ENCODE data around the gene ZWILCH. TPM values are rescaled to one million over a fixed set of nuclear protein-coding genes. Genes with fewer than 3 reads are reported as not detected.

The ZWILCH gene
- total and polyA plus RNA-seq, 2 experiments from 2014 or later, result 9.8 to 17.8 TPM

GRCh38 chr15:66595332-66595731 is 90.2 kb downstream of the ZWILCH start:
- Histone ChIP-seq H3K9me3 (ENCODE audit: low read depth) (no peaks in the 10 kb centered on the region), H2AFZ (no peak overlapping the region), H3K4me3 (no peak overlapping the region), H3K79me2 (no peaks in the 10 kb centered on the region), H3K4me2 (no peak overlapping the region), H3K36me3 (replicated peaks; ENCODE audit: insufficient read depth, low read depth) (no peaks in the 10 kb centered on the region), H3K27ac (no peak overlapping the region), H3K9me2 (replicated peaks; ENCODE audit: insufficient read depth) (no peaks in the 10 kb centered on the region), H4K20me1 (ENCODE audit: insufficient read depth, poor library complexity, severe bottlenecking) (no peaks in the 10 kb centered on the region), H3K4me1 (ENCODE audit: insufficient read depth) (no peaks in the 10 kb centered on the region), H3K27me3 (no peaks in the 10 kb centered on the region)
- no peak for DNase-seq (ENCODE audit: low spot score)
- TF ChIP-seq EZH2 (IDR thresholded peaks at IDR 0.05; ENCODE audit: borderline replicate concordance) (no peak), EZH2phosphoT487 (IDR thresholded peaks at IDR 0.05; ENCODE audit: low read depth, severe bottlenecking, unreplicated experiment) (no peak), CTCF (IDR thresholded peaks at IDR 0.05; ENCODE audit: poor library complexity) (no peak)

DNA sequence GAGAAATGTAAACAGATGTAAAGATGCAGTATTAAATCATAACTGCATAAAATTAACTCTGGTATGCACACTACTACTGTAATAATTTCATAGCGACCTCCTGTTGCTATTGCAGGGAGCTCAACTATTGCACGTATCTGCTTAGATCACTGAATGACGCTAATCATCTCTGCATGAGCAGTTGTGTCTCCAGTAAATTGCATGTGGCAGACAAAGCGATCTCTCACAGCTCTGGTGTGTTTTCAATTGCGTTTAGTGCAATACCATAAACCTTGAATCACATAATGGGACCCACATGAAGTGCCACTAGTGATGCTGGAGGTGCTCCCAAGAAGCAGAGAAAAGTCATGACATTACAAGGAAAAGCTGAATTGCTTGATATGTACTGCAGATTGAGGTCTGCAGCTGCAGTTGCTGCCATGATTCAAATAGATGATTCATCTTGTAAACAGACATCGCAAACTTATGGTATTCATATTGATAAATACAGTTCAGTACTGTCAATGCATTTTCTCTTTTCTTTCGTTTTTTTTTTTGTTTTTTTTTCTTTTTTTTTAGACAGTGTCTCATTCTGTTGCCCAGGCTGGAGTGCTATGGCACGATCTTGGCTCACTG is 90.9 kb downstream of the ZWILCH start:
- no peak overlapping the region for H3K27ac ChIP-seq
- WGBS (ENCODE audit: low lambda C conversion rate, missing lambda C conversion rate), result 81% methylated on average over 8 of the region's 8 CpGs
- H3K27me3 ChIP-seq, result no peaks in the 10 kb centered on the region
- H2AFZ ChIP-seq, result no peak overlapping the region
- no peak overlapping the region for H3K4me2 ChIP-seq
- no peaks in the 10 kb centered on the region for H3K36me3 ChIP-seq (replicated peaks; ENCODE audit: insufficient read depth, low read depth)
- H3K4me1 ChIP-seq (ENCODE audit: insufficient read depth), result no peaks in the 10 kb centered on the region
- H3K9me2 ChIP-seq (replicated peaks; ENCODE audit: insufficient read depth), result no peaks in the 10 kb centered on the region
- no peaks in the 10 kb centered on the region for H3K79me2 ChIP-seq
- TF ChIP-seq EZH2 (IDR thresholded peaks at IDR 0.05; ENCODE audit: borderline replicate concordance) (no peak), CTCF (IDR thresholded peaks at IDR 0.05; ENCODE audit: poor library complexity) (no peak), EZH2phosphoT487 (IDR thresholded peaks at IDR 0.05; ENCODE audit: low read depth, severe bottlenecking, unreplicated experiment) (no peak)
- H3K9me3 ChIP-seq (ENCODE audit: low read depth), result no peaks in the 10 kb centered on the region
- no peak for DNase-seq (ENCODE audit: low spot score)
- H4K20me1 ChIP-seq (ENCODE audit: insufficient read depth, poor library complexity, severe bottlenecking), result no peaks in the 10 kb centered on the region
- no peak overlapping the region for H3K4me3 ChIP-seq

- WGBS (ENCODE audit: low lambda C conversion rate, missing lambda C conversion rate), result 88% methylated on average over 14 of the region's 14 CpGs
- Histone ChIP-seq H4K20me1 (ENCODE audit: insufficient read depth, poor library complexity, severe bottlenecking) (no peaks in the 10 kb centered on the region), H3K36me3 (replicated peaks; ENCODE audit: insufficient read depth, low read depth) (no peaks in the 10 kb centered on the region), H3K27me3 (no peaks in the 10 kb centered on the region), H3K4me3 (no peak overlapping the region), H3K4me1 (ENCODE audit: insufficient read depth) (no peaks in the 10 kb centered on the region), H3K79me2 (no peaks in the 10 kb centered on the region), H3K9me2 (replicated peaks; ENCODE audit: insufficient read depth) (no peaks in the 10 kb centered on the region), H2AFZ (no peak overlapping the region), H3K9me3 (ENCODE audit: low read depth) (no peaks in the 10 kb centered on the region), H3K4me2 (no peak overlapping the region), H3K27ac (no peak overlapping the region)
- no peak for TF ChIP-seq EZH2 (IDR thresholded peaks at IDR 0.05; ENCODE audit: borderline replicate concordance)
- TF ChIP-seq EZH2phosphoT487 (IDR thresholded peaks at IDR 0.05; ENCODE audit: low read depth, severe bottlenecking, unreplicated experiment), result no peak
- TF ChIP-seq CTCF (IDR thresholded peaks at IDR 0.05; ENCODE audit: poor library complexity), result no peak
- DNase-seq (ENCODE audit: low spot score), result no peak
Observed at GRCh38 chr15:66598095-66598815, 93.1 kb downstream of the ZWILCH start.

Small RNAs within 50 kb of the gene (microRNA-seq; reads per million reads assigned to microRNA genes)
- not detected for gene MIR4512

Small RNAs within 50 kb of the gene (small RNA-seq; reads per million reads assigned to genes)
- not detected for gene MIR4512
- not detected for gene RF01159
- gene SNORD16, result not detected
- gene SNORD18A, result not detected
- not detected for gene SNORD18B
- not detected for gene SNORD18C

Other genes starting within 250 kb of the ZWILCH start
- 29.5 and 34.4 TPM in 2 replicates for gene DIS3L, start 211.8 kb upstream of the ZWILCH start, total RNA-seq
- 18.6 and 20.3 TPM in 2 replicates for gene DIS3L, start 211.8 kb upstream of the ZWILCH start, polyA plus RNA-seq
- gene TIPIN, start 148.6 kb upstream of the ZWILCH start, total RNA-seq, result 5.4 and 6.2 TPM in 2 replicates
- 6.4 and 7.2 TPM in 2 replicates for gene TIPIN, start 148.6 kb upstream of the ZWILCH start, polyA plus RNA-seq
- gene MAP2K1, start 118.4 kb upstream of the ZWILCH start, total RNA-seq, result 20.1 and 23.7 TPM in 2 replicates
- gene MAP2K1, start 118.4 kb upstream of the ZWILCH start, polyA plus RNA-seq, result 37.6 and 46.3 TPM in 2 replicates
- gene SNAPC5, start 7.6 kb upstream of the ZWILCH start, total RNA-seq, result 23.2 and 30.9 TPM in 2 replicates
- 27.6 and 36.6 TPM in 2 replicates for gene SNAPC5, start 7.6 kb upstream of the ZWILCH start, polyA plus RNA-seq
- gene RPL4, start 471 bp upstream of the ZWILCH start, total RNA-seq, result 3,351 and 3,774 TPM in 2 replicates
- 698 and 758 TPM in 2 replicates for gene RPL4, start 471 bp upstream of the ZWILCH start, polyA plus RNA-seq
- not detected in 2 replicates for gene LCTL, start 60.7 kb downstream of the ZWILCH start, total RNA-seq
- 0.05 and 1.8 TPM in 2 replicates for gene LCTL, start 60.7 kb downstream of the ZWILCH start, polyA plus RNA-seq
- 26.4 and 35.4 TPM in 2 replicates for gene SMAD6, start 196.9 kb downstream of the ZWILCH start, total RNA-seq
- 24.2 and 26.6 TPM in 2 replicates for gene SMAD6, start 196.9 kb downstream of the ZWILCH start, polyA plus RNA-seq